Skin of body (tissue), 2 donors: ENCODE results near the gene IL22RA1. TPM values are rescaled to one million over a fixed set of nuclear protein-coding genes. Genes with fewer than 3 reads are reported as not detected.

ENCODE experiments used
- DNase-seq: peaks from one replicate; lab custom pipeline; 2025; lab: John Stamatoyannopoulos, UW
- total RNA-seq: library from RNA; depleted of rRNA; stranded (reverse); fragments of >200 nt; gene quantifications from one replicate; pipeline ENCODE4 v1.2.3, GENCODE V29; 2014

Gene IL22RA1
- total RNA-seq, 1 donor from 2014 or later, result 5.0 TPM

DNA sequence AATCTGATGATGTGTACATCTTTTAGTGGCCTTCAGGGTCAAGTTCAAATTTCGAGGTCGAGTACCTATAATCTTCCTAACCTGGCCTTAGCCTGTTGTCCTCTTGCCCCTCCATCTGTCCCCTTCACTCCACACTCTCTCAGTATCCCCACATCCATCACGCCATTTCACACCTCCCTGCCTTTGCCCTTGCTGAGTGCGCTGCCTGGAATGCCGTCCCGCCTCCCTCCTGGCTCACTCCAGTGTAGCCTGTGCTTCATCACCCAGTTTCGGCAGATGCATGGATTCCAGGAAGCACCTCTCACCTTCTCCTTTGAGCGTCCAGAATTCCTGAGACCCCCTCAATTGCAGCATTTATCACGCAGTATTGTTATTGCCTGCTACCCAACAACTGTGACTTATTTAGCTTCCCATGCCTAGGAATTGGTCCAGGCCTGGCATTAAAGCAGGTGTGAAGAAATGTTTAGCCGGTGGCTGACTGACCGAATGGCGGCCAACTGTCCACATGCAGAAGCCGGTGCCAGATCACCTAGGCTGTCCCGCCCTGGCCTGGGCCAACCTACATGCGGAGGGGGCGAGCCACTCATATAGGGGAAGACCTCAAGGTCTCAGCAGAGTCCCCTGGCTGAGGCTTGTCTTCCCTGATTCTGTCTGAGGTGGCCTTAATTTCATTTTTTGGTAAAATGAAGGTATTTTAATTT lies 65.5 kb downstream of the IL22RA1 start:
- no peak for DNase-seq

DNA sequence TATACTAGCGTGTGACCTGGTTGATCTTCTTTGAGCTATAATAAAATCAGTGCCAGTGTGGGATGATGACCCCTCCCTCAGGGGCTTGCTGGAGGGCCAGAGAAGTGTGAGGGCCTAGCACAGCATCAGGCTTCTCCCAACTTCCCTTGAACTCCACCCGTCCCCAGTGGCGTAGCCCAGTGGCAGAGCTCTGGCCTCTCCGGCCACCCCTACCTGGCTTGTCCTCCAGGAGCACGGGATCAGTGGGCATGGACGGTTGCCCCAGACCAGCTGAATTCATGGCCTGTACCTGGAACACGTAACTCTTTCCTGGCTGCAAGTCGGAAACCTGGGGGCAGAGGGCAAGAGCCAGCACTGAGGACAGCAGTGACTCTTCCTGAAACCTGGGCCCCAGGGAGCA lies 67.0 kb downstream of the IL22RA1 start:
- DNase-seq, result no peak

DNA sequence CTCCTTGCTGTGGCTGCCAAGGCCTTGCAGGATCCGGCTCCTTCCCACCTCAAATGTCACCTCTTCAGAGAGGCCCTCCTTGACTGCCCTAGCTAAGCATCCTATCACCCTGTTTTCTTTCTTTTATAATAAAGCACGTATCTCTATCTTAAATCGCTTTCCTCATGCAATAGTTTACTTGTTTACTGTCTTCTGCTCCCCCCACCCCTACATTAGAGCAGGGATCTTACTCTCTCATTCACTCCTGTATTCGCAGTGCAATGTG lies 67.4 kb downstream of the IL22RA1 start:
- no peak for DNase-seq

DNA sequence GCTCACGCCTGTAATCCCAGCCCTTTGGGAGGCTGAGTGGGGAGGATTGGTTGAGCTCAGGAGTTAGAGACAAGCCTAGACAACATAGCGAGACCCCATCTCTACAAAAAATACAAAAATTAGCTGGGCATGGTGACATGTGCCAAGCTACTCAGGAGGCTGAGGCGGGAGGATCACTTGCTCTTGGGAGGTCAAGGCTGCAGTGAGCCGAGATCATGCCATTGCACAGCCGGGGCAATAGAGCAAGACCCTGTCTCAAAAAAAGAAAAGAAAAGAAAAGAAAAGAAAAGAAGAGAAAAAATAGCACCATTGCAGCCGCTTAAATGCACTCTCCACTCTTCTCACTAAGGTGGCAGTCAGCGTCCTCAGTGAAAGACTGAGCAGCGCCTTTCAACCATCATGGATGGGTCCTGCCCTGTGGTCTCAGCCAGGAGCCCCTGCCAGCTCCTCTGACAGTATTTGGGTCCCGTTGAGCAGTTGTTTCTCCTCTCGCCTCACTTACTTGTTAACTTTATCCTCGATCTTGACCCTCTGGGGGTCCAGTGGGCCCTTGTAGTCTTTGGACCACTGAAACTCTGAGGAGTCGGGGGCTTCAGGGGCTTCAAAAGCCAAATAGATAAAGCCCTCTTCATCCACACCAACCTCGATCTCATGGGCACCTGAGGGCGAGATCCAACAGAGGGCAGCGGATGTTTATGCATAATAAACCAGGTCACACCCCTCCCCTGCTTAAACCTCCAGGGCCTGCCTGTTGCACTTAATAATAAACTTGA lies 67.9 kb downstream of the IL22RA1 start:
- no peak for DNase-seq

DNA sequence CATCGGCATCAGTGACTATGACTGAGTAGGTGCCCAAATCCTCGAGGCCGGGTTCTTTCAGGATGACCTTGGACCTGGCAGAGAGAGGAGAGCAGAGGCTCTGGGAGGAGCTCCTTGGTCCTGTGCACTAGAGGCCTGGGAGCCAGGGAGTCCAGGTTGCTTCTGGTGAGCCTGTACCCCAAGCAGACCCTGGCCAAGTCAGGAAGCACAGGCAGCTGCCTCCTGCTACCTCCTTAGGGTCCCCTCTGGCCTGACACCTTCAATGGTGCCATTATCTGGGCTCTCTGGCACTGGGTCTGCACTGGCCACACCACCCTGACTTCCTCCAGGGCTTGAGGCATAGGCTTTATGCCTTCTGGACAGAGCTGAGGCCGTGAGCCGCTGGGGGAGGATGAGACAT lies 68.7 kb downstream of the IL22RA1 start:
- DNase-seq, result no peak

DNA sequence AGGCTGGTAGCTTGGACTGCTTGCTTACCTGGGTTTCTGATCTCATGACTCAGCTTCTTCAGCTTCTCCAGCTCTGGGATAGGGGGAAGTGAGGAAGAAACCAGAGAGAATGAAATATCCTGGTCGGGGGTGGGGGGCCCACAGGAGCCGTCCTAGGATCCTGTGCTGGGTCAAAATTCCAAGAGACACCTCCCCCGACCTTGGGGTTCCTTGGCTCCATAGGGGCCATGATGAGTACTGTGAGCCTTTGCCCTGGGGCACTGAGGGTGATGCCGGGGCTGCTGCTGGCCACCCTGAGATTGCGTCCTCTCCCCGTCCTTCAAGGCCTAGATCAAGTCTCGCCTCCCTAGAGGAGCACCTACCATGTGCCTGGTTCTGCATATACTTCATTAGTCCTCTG lies 71.0 kb downstream of the IL22RA1 start:
- DNase-seq, result no peak

DNA sequence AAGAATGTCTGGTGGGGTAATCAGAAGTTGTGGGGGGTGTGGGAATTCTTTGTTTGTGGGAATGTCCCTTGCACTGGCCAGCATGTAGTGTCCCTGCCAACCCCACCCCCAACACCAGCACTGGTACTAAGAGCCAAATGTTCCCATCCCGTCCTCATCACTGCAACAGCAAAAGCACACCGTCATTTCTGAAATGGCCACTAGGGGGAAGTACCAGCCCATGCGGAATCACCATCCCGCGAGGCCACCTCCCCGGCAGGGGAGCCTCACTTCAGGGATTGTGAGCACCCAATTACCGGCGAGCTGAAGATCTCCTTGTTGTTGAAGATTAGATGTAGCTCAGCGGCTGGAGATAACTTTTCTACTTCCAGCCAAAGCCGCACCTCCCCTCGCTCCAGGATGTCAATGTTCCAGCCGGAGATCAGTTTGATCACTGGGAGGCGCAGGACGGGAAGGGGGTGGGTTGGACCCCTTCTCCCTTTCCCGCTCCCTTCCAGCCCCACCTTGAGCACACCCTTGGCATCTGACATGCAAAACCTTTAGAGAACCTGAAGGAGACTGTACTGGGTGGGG lies 72.0 kb downstream of the IL22RA1 start:
- DNase-seq, result peak; percentile 19

DNA sequence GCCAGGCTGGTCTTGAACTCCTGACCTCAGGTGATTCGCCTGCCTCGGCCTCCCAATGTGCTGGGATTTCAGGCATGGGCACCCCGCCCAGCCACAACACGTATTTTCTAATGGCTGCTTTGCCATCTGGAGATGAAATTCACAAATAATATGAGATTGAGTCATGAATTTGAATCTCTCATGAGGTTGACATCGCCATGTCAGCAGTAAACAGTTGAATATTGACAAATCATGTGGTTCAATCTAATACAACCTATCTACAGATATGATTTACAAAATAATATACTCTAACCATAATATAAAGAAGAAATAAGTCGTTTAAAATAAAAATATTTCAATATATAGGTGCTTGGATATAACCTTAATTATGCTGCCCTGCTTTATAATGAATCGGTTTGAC lies 73.1 kb downstream of the IL22RA1 start:
- no peak for DNase-seq

Other genes starting within 250 kb of the IL22RA1 start
- gene CNR2, start 229.8 kb downstream of the IL22RA1 start, total RNA-seq, result 0.10 TPM
- 165 TPM for gene PNRC2, start 183.3 kb downstream of the IL22RA1 start, total RNA-seq
- gene SRSF10, start 162.8 kb downstream of the IL22RA1 start, total RNA-seq, result 117 TPM
- gene MYOM3, start 31.0 kb downstream of the IL22RA1 start, total RNA-seq, result 32.7 TPM
- 3.4 TPM for gene IFNLR1, start 44.1 kb upstream of the IL22RA1 start, total RNA-seq
- 35.8 TPM for gene GRHL3, start 176.2 kb upstream of the IL22RA1 start, total RNA-seq